ENCODE results near the gene SLF2. TPM values are rescaled to one million over a fixed set of nuclear protein-coding genes. Genes with fewer than 3 reads are reported as not detected.

Gene SLF2
- total and polyA plus RNA-seq, 11 donors: 7.5 to 26.9 (median 16.2) TPM

DNA sequence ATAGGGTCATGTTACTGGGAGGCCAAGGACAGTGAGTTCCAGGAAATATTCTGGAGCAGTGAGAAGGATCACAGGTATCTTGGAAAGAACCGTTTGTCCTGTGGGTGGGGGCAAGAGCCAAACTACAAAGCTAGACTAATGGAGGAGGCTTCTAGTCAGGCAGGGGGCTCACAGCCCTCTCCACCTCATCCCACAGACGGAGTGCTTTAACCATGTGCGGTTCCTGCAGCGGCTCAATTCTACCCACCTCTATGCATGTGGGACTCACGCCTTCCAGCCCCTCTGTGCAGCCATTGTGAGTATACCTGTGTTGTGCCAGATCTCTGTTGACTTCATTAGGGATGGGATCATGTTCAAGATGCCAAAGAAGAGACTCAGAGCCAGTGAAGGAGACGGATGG is 64.7 kb downstream of the SLF2 start:
- intact Hi-C loops (cut with DNase I): no loop called here
- DNase-seq: no peak
- H3K4me3 ChIP-seq: no peak overlapping the region
- ATAC-seq: no peak
- 88 to 93% (median 88%) methylated on average over 6 of the region's 6 CpGs for WGBS, 4 donors
- H3K36me3 ChIP-seq: peaks cover 0 to 48% (median 30%) of the 10 kb centered on the region in 9 donors
- no peaks in the 10 kb centered on the region for H3K27me3 ChIP-seq
- H3K27ac ChIP-seq: no peak overlapping the region
- no peaks in the 10 kb centered on the region for H3K9me3 ChIP-seq
- H3K4me1 ChIP-seq: no peaks in the 10 kb centered on the region
- TF ChIP-seq, protein P1, sequence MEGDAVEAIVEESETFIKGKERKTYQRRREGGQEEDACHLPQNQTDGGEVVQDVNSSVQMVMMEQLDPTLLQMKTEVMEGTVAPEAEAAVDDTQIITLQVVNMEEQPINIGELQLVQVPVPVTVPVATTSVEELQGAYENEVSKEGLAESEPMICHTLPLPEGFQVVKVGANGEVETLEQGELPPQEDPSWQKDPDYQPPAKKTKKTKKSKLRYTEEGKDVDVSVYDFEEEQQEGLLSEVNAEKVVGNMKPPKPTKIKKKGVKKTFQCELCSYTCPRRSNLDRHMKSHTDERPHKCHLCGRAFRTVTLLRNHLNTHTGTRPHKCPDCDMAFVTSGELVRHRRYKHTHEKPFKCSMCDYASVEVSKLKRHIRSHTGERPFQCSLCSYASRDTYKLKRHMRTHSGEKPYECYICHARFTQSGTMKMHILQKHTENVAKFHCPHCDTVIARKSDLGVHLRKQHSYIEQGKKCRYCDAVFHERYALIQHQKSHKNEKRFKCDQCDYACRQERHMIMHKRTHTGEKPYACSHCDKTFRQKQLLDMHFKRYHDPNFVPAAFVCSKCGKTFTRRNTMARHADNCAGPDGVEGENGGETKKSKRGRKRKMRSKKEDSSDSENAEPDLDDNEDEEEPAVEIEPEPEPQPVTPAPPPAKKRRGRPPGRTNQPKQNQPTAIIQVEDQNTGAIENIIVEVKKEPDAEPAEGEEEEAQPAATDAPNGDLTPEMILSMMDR (IDR thresholded peaks at IDR 0.05): no peak
- TF ChIP-seq POLR2A (IDR thresholded peaks at IDR 0.05): no peak

GRCh38 chr10:100978121-100978900 is 65.5 kb downstream of the SLF2 start:
- H3K4me3 ChIP-seq: no peak overlapping the region
- intact Hi-C loops (cut with DNase I): no loop called here
- H3K36me3 ChIP-seq: peaks cover 0 to 55% (median 39%) of the 10 kb centered on the region in 9 donors
- H3K4me1 ChIP-seq: no peaks in the 10 kb centered on the region
- no peaks in the 10 kb centered on the region for H3K9me3 ChIP-seq
- WGBS, 4 donors: 86 to 89% (median 87%) methylated on average over 8 to 13 of the region's 13 CpGs
- TF ChIP-seq, protein P1 (IDR thresholded peaks at IDR 0.05): no peak
- no peak for TF ChIP-seq POLR2A (IDR thresholded peaks at IDR 0.05)
- peak in 1 of 5 donors; percentile 12 for DNase-seq
- no peak for ATAC-seq
- no peak overlapping the region for H3K27ac ChIP-seq
- no peaks in the 10 kb centered on the region for H3K27me3 ChIP-seq

DNA sequence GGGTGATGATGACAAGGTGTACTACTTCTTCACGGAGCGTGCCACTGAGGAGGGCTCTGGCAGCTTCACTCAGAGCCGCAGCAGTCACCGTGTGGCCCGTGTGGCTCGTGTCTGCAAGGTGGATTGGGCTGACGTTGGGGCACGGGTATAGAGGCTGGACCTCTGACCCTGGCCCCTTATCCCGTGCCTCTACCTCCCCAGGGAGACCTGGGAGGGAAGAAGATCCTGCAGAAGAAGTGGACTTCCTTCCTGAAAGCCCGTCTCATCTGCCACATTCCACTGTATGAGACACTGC is 66.1 kb downstream of the SLF2 start:
- Histone ChIP-seq H3K4me1 (no peaks in the 10 kb centered on the region), H3K27me3 (no peaks in the 10 kb centered on the region), H3K4me3 (no peak overlapping the region), H3K9me3 (no peaks in the 10 kb centered on the region), H3K36me3 (peaks cover 0 to 58% (median 44%) of the 10 kb centered on the region in 9 donors), H3K27ac (no peak overlapping the region)
- 84 to 88% (median 86%) methylated on average over 1 to 10 of the region's 10 CpGs for WGBS, 4 donors
- intact Hi-C loops (cut with DNase I): no loop called here
- TF ChIP-seq, protein P1 (IDR thresholded peaks at IDR 0.05): no peak
- no peak for TF ChIP-seq POLR2A (IDR thresholded peaks at IDR 0.05)
- ATAC-seq (no peak), DNase-seq (peak in 1 of 5 donors; percentile 12)

GRCh38 chr10:100979791-100980272 is 67.1 kb downstream of the SLF2 start:
- peaks cover 0 to 66% (median 44%) of the 10 kb centered on the region in 9 donors for H3K36me3 ChIP-seq
- DNase-seq (peak in 1 of 5 donors; percentile 13), ATAC-seq (no peak)
- no peak overlapping the region for H3K27ac ChIP-seq
- TF ChIP-seq, protein P1 (IDR thresholded peaks at IDR 0.05): no peak
- no peak for TF ChIP-seq POLR2A (IDR thresholded peaks at IDR 0.05)
- no peak overlapping the region for H3K4me3 ChIP-seq
- WGBS, 4 donors: 88 to 96% (median 93%) methylated on average over 9 to 16 of the region's 16 CpGs
- intact Hi-C loops (cut with DNase I): no loop called here
- H3K9me3 ChIP-seq: no peaks in the 10 kb centered on the region
- no peaks in the 10 kb centered on the region for H3K27me3 ChIP-seq
- H3K4me1 ChIP-seq: no peaks in the 10 kb centered on the region
